Stimulated activated CD4-positive, alpha-beta T cell treated with anti-CD3 and anti-CD28 coated beads, Interleukin-4, amount 100 ng/mL, for 48 hours (primary cell): Measurements from ENCODE around the gene WDR3.
A peak's percentile ranks its signal among the peaks of the same experiment; 100 is the strongest.
"Not testable (repeated sequence)": the region's sequence is repeated elsewhere in the genome, so short reads cannot be mapped to it uniquely, and the experiment has no call there.

Source experiments
- DNase-seq, 2 donors: peaks; one replicate each; pipeline ENCODE4 v3.0.0-alpha.2; 2020; ENCODE audit warnings: low read depth in 2 of 2

The WDR3 gene

GRCh38 chr1:117929343-117930172, at the start of gene WDR3, which contains the start of gene GDAP2:
Gene WDR3, plus strand, starts transcription at chr1:117929739. Its CDS starts 3,581 bp downstream, at chr1:117933320.
Gene GDAP2, minus strand, starts transcription at chr1:117929621. Its CDS starts 9,264 bp downstream, at chr1:117920357.
- DNase-seq: peak; percentile 86 to 95

- DNase-seq: no peak
Measured at GRCh38 chr1:117883616-117884015, 45.9 kb upstream of the WDR3 start.

- DNase-seq: no peak
Measured at GRCh38 chr1:117886101-117886795, 43.3 kb upstream of the WDR3 start.

- DNase-seq: no peak
Measured at GRCh38 chr1:117890452-117890851, 39.1 kb upstream of the WDR3 start.

GRCh38 chr1:117892512-117892911, 37.0 kb upstream of the WDR3 start:
- DNase-seq: no peak

GRCh38 chr1:117894078-117894477, 35.5 kb upstream of the WDR3 start:
- no peak for DNase-seq

- DNase-seq: peak; percentile 49 to 57
Measured at GRCh38 chr1:117895482-117896114, 33.9 kb upstream of the WDR3 start.

GRCh38 chr1:117897551-117897950, 32.0 kb upstream of the WDR3 start:
- DNase-seq: no peak

- DNase-seq: no peak
Measured at GRCh38 chr1:117899801-117900200, 29.7 kb upstream of the WDR3 start.

- DNase-seq: no peak
Measured at GRCh38 chr1:117902944-117903343, 26.6 kb upstream of the WDR3 start.

GRCh38 chr1:117904485-117904884, 25.1 kb upstream of the WDR3 start:
- DNase-seq: no peak

- no peak for DNase-seq
Measured at GRCh38 chr1:117905019-117905418, 24.5 kb upstream of the WDR3 start.

GRCh38 chr1:117911051-117911450, 18.5 kb upstream of the WDR3 start:
- DNase-seq: no peak

- DNase-seq: no peak
Measured at GRCh38 chr1:117919376-117919775, 10.2 kb upstream of the WDR3 start.

GRCh38 chr1:117921991-117922390, 7.5 kb upstream of the WDR3 start:
- DNase-seq: no peak

- not testable (repeated sequence) for DNase-seq
Measured at GRCh38 chr1:117922717-117923116, 6.8 kb upstream of the WDR3 start.

- DNase-seq: no peak
Measured at GRCh38 chr1:117925981-117926380, 3.6 kb upstream of the WDR3 start.

GRCh38 chr1:117928881-117929342, 627 bp upstream of the WDR3 start:
- DNase-seq: peak in 1 of 2 donors; percentile 14

- no peak for DNase-seq
Measured at GRCh38 chr1:117930173-117930447, 571 bp downstream of the WDR3 start.

- DNase-seq: no peak
Measured at GRCh38 chr1:117930484-117930883, 945 bp downstream of the WDR3 start.

- no peak for DNase-seq
Measured at GRCh38 chr1:117932576-117932975, 3.0 kb downstream of the WDR3 start.

- no peak for DNase-seq
Measured at GRCh38 chr1:117933769-117934168, 4.2 kb downstream of the WDR3 start.

- DNase-seq: no peak
Measured at GRCh38 chr1:117942293-117942692, 12.8 kb downstream of the WDR3 start.
